ENCODE results near the gene COP1. TPM values are rescaled to one million over a fixed set of nuclear protein-coding genes. Genes with fewer than 3 reads are reported as not detected.
"Not testable (repeated sequence)": the region's sequence is repeated elsewhere in the genome, so short reads cannot be mapped to it uniquely, and the experiment has no call there.

Gene COP1
- total RNA-seq, 1 donor from 2014 or later: 49.2 TPM

DNA sequence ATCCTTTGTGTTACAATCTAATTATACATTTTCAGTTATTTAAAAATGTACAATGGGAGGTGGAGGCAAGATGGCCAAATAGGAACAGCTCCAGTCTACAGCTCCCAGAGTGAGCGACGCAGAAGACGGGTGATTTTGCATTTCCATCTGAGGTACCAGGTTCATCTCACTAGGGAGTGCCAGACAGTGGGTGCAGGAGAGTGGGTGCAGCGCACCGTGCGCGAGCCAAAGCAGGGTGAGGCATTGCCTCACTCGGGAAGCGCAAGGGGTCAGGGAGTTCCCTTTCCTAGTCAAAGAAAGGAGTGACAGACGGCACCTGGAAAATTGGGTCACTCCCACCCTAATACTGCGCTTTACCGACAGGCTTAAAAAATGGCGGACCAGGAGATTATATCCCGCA is 214.9 kb downstream of the COP1 start:
- H3K9me3 Mint-ChIP-seq; H3K4me1 Mint-ChIP-seq (ENCODE audit: low read depth); H3K27me3 Mint-ChIP-seq (ENCODE audit: insufficient read depth); H3K27ac Mint-ChIP-seq; intact Hi-C loops (cut with micrococcal nuclease); DNase-seq (ENCODE audit: low spot score); H3K4me3 Mint-ChIP-seq: not testable (repeated sequence)
- H3K36me3 Mint-ChIP-seq (ENCODE audit: low read depth): peaks cover 28% of the 10 kb centered on the region

DNA sequence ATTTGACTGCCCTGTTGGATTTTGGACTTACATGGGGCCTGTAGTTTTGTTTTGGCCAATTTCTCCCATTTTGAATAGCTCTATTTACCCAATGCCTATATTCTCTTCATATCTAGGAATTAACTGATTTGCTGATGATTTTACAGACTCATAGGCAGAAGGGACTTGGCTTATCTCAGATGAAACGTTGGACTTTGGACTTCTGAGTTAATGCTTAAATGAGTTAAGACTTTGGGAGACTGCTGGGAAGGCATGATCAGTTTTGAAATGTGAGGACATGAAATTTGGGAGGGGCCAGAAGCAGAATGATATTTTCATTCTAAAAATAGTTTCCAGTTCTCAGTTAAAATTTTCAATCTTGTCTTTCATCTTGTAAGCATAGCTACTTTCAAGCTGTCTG is 222.3 kb downstream of the COP1 start:
- Mint-ChIP-seq H3K4me1 (ENCODE audit: low read depth) (no peaks in the 10 kb centered on the region), H3K9me3 (peaks cover 30% of the 10 kb centered on the region), H3K4me3 (no peak overlapping the region), H3K27me3 (ENCODE audit: insufficient read depth) (no peaks in the 10 kb centered on the region), H3K36me3 (ENCODE audit: low read depth) (peaks cover 61% of the 10 kb centered on the region), H3K27ac (no peak overlapping the region)
- DNase-seq (ENCODE audit: low spot score): no peak
- intact Hi-C loops (cut with micrococcal nuclease): no loop called here

DNA sequence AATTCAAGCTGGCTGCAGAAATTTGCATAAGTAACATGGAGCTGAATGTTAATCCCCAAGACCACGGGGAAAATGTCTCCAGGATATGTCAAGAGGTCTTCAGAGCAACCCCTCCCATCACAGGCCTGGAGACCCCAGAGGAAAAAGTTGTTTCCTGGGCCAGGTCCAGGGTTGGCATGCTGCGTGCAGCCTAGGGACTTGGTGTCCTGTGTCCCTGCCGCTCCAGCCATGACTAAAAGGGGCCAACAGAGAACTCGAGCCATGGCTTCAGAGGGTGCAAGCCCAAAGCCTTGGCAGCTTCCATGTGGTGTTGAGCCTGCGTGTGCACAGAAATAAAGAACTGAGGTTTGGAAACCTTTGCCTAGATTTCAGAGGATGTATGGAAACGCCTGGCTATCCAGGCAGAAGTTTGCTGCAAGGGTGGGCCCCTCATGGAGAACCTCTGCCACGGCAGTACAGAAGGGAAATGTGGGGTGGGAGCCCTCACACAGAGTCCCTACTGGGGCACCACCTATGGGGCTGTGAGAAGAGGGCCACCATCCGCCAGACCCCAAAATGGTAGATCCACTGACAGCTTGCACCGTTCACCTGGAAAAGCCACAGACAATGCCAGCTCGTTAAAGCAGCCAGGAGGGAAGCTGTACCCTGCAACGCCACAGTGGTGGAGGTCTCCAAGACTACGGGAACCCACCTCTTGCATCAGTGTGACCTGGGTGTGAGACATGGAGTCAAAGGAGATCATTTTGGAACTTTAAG is 222.9 kb downstream of the COP1 start:
- intact Hi-C loops (cut with micrococcal nuclease): no loop called here
- Mint-ChIP-seq H3K36me3 (ENCODE audit: low read depth) (peaks cover 61% of the 10 kb centered on the region), H3K9me3 (peaks cover 30% of the 10 kb centered on the region), H3K27ac (no peak overlapping the region), H3K27me3 (ENCODE audit: insufficient read depth) (no peaks in the 10 kb centered on the region), H3K4me3 (no peak overlapping the region), H3K4me1 (ENCODE audit: low read depth) (no peaks in the 10 kb centered on the region)
- DNase-seq (ENCODE audit: low spot score): no peak

DNA sequence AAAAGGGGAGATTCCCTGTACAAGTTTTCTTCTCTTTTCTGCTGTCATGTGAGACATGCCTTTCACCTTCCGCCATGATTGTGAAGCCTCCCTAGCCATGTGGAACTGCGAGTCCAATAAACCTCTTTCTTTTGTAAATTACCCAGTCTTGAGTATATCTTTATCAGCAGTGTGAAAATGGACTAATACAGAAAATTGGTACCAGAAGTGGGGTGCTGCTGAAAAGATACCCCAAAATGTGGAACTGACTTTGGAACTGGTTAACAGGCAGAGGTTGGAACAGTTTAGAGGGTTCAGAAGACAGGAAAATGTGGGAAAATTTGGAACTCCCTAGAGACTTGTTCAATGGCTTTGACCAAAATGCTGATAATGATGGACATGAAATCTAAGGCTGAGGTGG is 223.7 kb downstream of the COP1 start:
- H3K4me3 Mint-ChIP-seq; H3K27ac Mint-ChIP-seq; DNase-seq (ENCODE audit: low spot score); H3K4me1 Mint-ChIP-seq (ENCODE audit: low read depth); H3K27me3 Mint-ChIP-seq (ENCODE audit: insufficient read depth); intact Hi-C loops (cut with micrococcal nuclease): not testable (repeated sequence)
- peaks cover 30% of the 10 kb centered on the region for H3K9me3 Mint-ChIP-seq
- H3K36me3 Mint-ChIP-seq (ENCODE audit: low read depth): peaks cover 59% of the 10 kb centered on the region

DNA sequence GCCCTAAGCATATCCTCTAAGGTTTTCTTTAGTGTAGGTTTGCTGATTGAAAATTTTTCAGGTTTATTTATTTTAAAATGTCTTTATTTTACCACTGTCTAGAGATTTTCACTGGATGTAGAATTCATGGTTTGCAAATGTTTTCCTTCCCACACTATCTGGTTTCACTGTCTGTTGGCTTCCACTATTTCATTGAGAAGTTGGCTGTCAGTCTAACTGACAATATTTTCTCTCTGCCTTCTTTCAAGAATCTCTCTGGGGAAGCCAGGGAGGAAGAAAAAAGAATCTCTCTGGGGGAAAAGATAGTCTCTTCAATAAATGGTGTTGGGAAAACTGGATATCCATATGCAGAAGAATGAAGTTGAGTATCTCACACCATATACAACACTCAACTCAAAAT is 226.0 kb downstream of the COP1 start:
- Mint-ChIP-seq H3K9me3 (peaks cover 26% of the 10 kb centered on the region), H3K36me3 (ENCODE audit: low read depth) (peaks cover 45% of the 10 kb centered on the region), H3K4me1 (ENCODE audit: low read depth) (peaks cover 8% of the 10 kb centered on the region), H3K27ac (no peak overlapping the region), H3K4me3 (no peak overlapping the region), H3K27me3 (ENCODE audit: insufficient read depth) (no peaks in the 10 kb centered on the region)
- intact Hi-C loops (cut with micrococcal nuclease): no loop called here
- no peak for DNase-seq (ENCODE audit: low spot score)

DNA sequence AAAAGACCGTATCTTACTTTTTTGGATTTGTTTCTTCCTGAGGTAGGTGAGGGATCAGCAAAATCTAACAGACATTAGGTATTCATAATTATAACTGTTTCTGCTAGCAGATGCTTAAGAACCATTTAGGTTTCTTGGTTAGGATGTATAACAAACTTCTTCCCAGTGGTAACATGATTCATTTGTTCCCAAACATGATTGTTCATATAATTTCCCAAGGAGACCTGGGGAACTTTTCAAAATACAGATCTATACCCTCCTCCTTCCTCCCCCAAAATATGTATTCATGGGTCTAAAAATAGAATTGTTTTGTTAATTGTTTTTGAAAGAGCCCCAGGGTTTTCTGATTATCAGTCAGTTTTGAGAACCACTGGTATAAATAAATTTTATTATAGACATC is 228.2 kb downstream of the COP1 start:
- Mint-ChIP-seq H3K4me3 (no peak overlapping the region), H3K27ac (no peak overlapping the region)

DNA sequence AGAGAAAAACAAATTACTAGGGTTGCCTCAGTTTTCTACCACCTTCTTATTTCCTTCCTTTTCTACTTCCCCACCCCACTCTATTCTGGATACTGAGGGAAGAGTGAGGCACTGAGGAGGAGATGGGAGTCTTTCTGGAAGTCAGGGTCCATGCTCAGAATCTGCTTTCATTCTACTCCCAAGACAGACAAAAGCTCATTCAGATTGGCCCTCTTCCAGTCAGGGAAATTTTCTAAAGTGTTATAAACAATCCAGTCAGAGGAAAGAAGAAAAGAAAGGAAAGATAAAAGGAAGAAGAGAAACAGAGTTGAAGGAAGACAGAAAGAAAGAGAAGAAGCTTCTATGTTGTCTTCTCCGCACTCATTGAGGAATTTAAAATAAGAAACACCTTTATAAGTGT is 228.6 kb downstream of the COP1 start:
- no peaks in the 10 kb centered on the region for H3K27me3 Mint-ChIP-seq (ENCODE audit: insufficient read depth)
- peaks cover 12% of the 10 kb centered on the region for H3K9me3 Mint-ChIP-seq
- H3K4me3 Mint-ChIP-seq: no peak overlapping the region
- H3K27ac Mint-ChIP-seq: no peak overlapping the region
- peaks cover 27% of the 10 kb centered on the region for H3K36me3 Mint-ChIP-seq (ENCODE audit: low read depth)
- intact Hi-C loops (cut with micrococcal nuclease): no loop called here
- DNase-seq (ENCODE audit: low spot score): no peak
- H3K4me1 Mint-ChIP-seq (ENCODE audit: low read depth): peaks cover 8% of the 10 kb centered on the region

More for the DNA sequence above, 228.2 kb downstream of the COP1 start:
- Mint-ChIP-seq H3K27me3 (ENCODE audit: insufficient read depth) (no peaks in the 10 kb centered on the region), H3K36me3 (ENCODE audit: low read depth) (peaks cover 28% of the 10 kb centered on the region), H3K4me1 (ENCODE audit: low read depth) (peaks cover 8% of the 10 kb centered on the region), H3K9me3 (peaks cover 15% of the 10 kb centered on the region)
- DNase-seq (ENCODE audit: low spot score): no peak
- intact Hi-C loops (cut with micrococcal nuclease): no loop called here

DNA sequence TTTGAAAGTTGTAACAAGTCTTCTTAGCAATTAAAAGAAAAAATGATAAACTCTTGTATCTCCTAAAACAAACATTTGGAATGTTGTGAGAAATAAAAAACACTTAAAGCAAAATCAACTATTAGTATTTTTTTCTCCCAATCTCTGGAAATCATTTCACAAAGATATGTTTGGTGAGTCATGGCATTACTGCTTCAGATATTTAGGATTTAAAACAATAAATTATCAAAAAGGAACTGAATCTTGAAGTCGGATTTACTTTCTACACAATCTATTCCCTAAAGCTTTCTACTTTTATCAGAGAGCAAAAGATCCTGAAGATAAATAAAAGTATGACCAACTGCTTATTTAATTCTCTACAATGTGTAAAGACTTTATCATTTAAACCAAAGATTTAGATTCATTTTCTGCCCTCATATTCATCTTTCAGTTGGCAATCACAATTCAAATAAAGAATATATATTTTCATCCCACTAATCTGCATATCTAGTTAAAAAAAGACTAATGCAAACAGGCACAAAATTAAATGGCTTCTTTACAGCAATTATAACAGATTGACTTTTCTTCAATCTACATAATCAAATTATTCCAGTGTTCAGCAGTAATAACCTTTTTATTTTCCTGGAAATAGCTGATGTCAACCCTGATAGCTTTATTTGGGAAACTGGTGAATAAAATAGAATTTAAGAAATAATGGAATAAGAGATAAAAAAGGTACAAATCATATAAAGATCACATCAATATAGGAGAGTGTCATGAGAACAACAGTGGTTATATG is 230.0 kb downstream of the COP1 start:
- H3K36me3 Mint-ChIP-seq (ENCODE audit: low read depth): peaks cover 17% of the 10 kb centered on the region
- intact Hi-C loops (cut with micrococcal nuclease): no loop called here
- H3K27me3 Mint-ChIP-seq (ENCODE audit: insufficient read depth): no peaks in the 10 kb centered on the region
- DNase-seq (ENCODE audit: low spot score): no peak
- H3K4me3 Mint-ChIP-seq: no peak overlapping the region
- no peak overlapping the region for H3K27ac Mint-ChIP-seq
- H3K9me3 Mint-ChIP-seq: peaks cover 4% of the 10 kb centered on the region
- peaks cover 8% of the 10 kb centered on the region for H3K4me1 Mint-ChIP-seq (ENCODE audit: low read depth)

DNA sequence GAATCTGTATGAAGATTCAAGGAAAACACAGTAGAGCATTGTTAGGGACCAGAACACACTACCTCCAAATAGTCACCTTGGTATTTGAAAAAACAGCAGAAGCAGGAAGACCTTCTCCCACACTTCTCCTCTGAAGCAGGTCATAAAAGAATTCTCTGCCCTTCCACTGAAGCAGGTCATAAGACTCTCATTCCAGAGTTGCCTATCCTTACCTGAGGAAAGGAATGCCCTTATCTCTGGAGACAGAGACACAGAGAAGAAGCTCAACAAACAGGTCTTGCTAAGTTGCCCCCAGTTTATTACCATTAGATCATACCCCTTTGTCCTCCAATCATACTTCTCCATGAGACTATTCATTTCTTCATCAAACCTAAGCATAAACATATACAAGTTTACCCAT is 237.9 kb downstream of the COP1 start:
- no peak overlapping the region for H3K4me3 Mint-ChIP-seq
- no peak for DNase-seq (ENCODE audit: low spot score)
- H3K27me3 Mint-ChIP-seq (ENCODE audit: insufficient read depth): no peaks in the 10 kb centered on the region
- intact Hi-C loops (cut with micrococcal nuclease): no loop called here
- no peak overlapping the region for H3K27ac Mint-ChIP-seq
- H3K4me1 Mint-ChIP-seq (ENCODE audit: low read depth): no peaks in the 10 kb centered on the region
- H3K9me3 Mint-ChIP-seq: no peaks in the 10 kb centered on the region
- peaks cover 16% of the 10 kb centered on the region for H3K36me3 Mint-ChIP-seq (ENCODE audit: low read depth)

DNA sequence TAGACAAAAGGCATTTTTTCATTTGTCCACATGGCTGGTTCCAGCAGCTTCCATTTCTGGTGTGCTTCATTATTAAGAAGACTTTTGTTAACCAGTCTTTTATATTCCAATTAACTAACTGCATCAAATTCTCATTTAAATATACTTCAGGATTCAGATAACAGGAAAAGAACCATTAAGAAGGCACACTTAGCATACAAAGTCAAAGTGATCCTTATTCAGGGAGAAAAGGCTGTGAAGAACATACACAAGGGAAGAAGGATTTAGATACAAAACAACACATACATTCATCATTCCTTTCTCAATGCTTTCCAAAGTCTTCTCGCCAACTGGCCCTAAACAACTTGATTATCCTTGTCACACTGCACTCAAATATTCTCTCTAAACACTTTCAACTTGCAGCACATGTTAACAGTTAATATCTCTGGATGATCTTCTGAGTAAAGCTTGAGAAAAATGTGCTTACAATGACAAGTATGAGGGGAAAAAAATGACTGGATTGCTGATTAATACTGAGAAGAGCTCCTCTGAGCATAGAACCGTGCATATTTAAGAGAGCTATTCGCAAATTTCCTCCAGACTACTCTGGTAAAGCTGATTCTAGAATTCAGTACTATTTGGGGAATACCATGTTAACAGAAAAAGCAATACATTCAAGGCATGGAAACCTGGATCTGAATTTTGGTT is 238.5 kb downstream of the COP1 start:
- Mint-ChIP-seq H3K36me3 (ENCODE audit: low read depth) (peaks cover 12% of the 10 kb centered on the region), H3K4me1 (ENCODE audit: low read depth) (no peaks in the 10 kb centered on the region), H3K27ac (no peak overlapping the region), H3K27me3 (ENCODE audit: insufficient read depth) (no peaks in the 10 kb centered on the region), H3K9me3 (no peaks in the 10 kb centered on the region), H3K4me3 (no peak overlapping the region)
- intact Hi-C loops (cut with micrococcal nuclease): no loop called here
- no peak for DNase-seq (ENCODE audit: low spot score)

DNA sequence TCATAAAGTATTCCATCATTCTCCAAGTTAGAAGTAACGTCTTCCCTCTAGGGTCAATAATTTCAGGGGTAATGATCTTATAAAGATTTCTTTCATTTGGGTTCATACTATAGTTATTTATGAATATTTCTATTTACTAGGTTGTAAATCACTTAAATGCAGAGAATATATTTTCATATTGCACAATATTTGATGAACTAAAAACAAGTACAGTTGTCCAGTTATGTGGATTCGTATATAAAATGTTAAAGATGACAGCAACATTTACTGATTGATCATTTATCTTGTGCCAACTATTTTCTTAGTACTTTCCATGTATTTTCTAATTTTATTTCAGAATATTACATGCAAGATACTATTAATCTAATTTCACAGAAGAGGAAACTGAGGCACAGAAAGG is 243.3 kb downstream of the COP1 start:
- intact Hi-C loops (cut with micrococcal nuclease): no loop called here
- H3K4me1 Mint-ChIP-seq (ENCODE audit: low read depth): no peaks in the 10 kb centered on the region
- no peaks in the 10 kb centered on the region for H3K9me3 Mint-ChIP-seq
- no peak overlapping the region for H3K27ac Mint-ChIP-seq
- no peak for DNase-seq (ENCODE audit: low spot score)
- peaks cover 8% of the 10 kb centered on the region for H3K36me3 Mint-ChIP-seq (ENCODE audit: low read depth)
- H3K4me3 Mint-ChIP-seq: no peak overlapping the region
- no peaks in the 10 kb centered on the region for H3K27me3 Mint-ChIP-seq (ENCODE audit: insufficient read depth)

DNA sequence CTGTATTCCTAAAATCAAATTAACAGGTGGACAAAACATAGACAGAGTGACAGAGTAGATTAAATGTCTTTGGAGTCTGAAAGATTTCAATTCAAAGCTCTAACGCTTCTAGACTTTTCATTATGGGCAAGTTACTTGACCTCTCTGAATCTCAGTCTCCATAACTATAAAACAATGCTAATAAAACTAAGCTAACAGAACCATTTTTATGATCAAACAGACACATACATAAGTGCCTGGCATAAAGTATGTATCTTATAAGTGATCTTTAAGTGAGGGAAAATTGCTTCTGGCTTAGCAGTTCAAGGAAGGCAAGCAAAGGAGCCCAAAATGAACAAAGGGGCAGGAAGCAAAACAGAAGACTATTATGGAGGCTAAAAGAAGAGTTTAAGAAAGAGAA is 246.9 kb downstream of the COP1 start:
- no peaks in the 10 kb centered on the region for H3K27me3 Mint-ChIP-seq (ENCODE audit: insufficient read depth)
- intact Hi-C loops (cut with micrococcal nuclease): no loop called here
- H3K4me3 Mint-ChIP-seq: no peak overlapping the region
- no peak for DNase-seq (ENCODE audit: low spot score)
- H3K9me3 Mint-ChIP-seq: no peaks in the 10 kb centered on the region
- peaks cover 9% of the 10 kb centered on the region for H3K36me3 Mint-ChIP-seq (ENCODE audit: low read depth)
- no peaks in the 10 kb centered on the region for H3K4me1 Mint-ChIP-seq (ENCODE audit: low read depth)
- no peak overlapping the region for H3K27ac Mint-ChIP-seq

DNA sequence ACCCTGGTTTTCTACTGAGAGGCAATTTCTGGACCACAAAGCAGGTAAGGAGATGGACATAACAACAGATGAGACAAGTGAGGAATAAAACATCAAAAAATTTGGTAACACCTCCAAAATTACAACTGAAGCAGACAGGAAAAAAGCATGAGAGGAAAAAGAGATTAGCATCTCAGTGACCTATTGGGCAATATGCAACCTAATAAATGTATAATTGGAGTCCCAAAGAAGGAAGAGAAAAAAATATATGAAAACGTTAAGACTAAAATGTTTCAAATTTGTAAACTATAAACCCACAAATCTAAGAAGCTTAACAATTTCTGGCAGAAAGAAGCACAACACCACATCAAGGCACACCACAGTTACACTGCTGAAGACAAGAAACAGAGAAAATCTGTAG is 255.5 kb downstream of the COP1 start:
- no peaks in the 10 kb centered on the region for H3K4me1 Mint-ChIP-seq (ENCODE audit: low read depth)
- DNase-seq (ENCODE audit: low spot score): no peak
- peaks cover 33% of the 10 kb centered on the region for H3K36me3 Mint-ChIP-seq (ENCODE audit: low read depth)

More for the DNA sequence above, 255.5 kb downstream of the COP1 start:
- H3K27ac Mint-ChIP-seq: no peak overlapping the region
- intact Hi-C loops (cut with micrococcal nuclease): no loop called here
- no peaks in the 10 kb centered on the region for H3K27me3 Mint-ChIP-seq (ENCODE audit: insufficient read depth)
- peaks cover 7% of the 10 kb centered on the region for H3K9me3 Mint-ChIP-seq
- no peak overlapping the region for H3K4me3 Mint-ChIP-seq
